Brain pericyte (primary cell): Measurements from ENCODE around the gene SUPT6H.

Experiments used
- DNase-seq: peaks from one replicate; pipeline ENCODE4 v3.0.0-alpha.2; 2012; ENCODE audit warnings: low read depth, low spot score

Gene SUPT6H

GRCh38 chr17:28661635-28662526 is at the start of gene SUPT6H, which contains the start of gene SDF2:
Gene SUPT6H, plus strand, starts transcription at chr17:28662205. Its CDS starts 11,197 bp downstream, at chr17:28673402.
Gene SDF2, minus strand, starts transcription at chr17:28661906. Its CDS starts 30 bp downstream, at chr17:28661876.
- peak; percentile 70 for DNase-seq

DNA sequence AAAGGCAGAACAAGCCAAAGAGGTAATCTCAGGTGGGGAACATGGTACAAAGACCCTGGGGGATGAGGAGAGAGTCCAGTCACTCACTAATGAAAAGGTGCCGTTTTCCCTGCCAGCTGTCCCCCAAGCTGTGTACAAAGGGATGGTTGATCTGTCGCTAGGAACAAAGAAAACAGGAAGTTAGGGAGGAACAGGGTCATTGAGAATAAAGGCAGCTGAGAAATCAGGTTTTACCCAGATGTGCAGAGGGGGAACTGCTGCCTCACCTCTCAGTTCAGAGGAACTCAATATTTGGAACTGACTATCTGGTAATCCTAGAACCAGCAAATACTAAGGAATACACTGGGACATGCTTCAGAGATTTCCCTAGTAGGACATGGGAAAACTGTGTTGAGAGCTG is 49.5 kb upstream of the SUPT6H start:
- no peak for DNase-seq

DNA sequence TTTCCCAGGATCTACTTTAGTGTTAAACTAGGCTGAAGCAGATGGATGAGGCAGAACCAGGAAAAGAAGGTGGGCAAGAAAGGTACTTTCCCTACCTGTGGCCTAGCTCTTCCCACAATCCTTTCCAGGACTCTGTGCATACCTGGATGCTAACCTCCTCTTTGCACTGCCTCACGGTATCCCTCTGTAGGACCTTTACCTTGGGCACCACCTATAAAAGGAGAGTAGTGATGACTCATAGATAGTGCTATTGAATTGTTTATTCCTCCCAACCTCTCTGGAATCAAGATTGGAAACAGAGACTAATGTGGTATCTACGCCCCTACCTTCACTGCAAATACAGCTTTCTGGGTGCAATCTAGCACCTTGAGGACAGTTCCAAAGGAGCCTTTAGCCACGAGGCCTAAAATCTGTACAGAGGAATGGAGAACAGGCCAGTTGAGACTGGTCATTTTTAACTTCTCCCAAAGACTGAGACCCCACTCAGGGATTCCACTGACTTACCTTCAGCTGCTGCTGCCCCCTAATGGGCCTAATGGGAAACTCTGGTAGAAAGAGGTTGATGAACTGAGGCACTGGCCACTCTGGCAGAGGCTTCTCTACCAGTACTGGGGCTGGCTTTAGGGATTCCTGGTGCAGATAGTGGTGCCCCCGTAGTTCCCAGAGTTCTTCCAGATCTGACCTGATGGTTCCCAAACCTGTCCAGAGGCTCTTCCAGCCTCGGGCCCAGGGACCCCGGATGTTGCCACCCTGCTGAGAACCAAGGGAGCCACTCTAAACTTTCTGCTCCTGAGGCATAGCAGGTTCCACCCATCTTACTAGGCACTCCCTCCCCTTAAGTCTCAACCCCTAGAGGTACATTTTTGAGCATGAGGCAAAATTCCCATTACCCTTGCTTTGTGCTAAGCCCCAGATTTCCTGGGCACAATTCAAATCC is 48.8 kb upstream of the SUPT6H start:
- no peak for DNase-seq

DNA sequence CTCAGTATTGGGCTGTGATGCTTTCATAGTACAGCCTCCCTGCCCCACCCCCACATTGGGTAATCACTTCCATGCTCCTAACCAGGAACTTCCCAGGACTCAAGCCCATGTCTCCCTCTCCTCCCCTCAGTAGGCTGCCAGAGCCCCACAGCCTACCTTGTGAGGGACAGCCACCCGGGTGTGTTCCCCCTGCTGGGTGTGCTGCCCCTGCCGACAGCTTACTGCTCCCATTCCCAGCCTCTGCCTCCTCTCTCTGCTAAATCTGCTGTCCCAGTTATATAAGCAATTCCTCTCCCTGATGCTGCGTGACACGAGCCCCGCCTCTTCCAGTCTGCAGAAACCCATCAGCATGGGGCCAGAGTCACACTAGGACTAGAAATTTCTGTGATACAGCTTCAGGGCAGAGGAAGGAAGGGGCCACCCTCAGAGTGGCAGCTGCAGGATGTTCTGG is 48.0 kb upstream of the SUPT6H start, which contains the start of gene RSKR:
TSS of gene RSKR (minus strand) at position 255 of the 451 bp plus-strand sequence. CDS start at position 231, 24 bp downstream.
- no peak for DNase-seq

DNA sequence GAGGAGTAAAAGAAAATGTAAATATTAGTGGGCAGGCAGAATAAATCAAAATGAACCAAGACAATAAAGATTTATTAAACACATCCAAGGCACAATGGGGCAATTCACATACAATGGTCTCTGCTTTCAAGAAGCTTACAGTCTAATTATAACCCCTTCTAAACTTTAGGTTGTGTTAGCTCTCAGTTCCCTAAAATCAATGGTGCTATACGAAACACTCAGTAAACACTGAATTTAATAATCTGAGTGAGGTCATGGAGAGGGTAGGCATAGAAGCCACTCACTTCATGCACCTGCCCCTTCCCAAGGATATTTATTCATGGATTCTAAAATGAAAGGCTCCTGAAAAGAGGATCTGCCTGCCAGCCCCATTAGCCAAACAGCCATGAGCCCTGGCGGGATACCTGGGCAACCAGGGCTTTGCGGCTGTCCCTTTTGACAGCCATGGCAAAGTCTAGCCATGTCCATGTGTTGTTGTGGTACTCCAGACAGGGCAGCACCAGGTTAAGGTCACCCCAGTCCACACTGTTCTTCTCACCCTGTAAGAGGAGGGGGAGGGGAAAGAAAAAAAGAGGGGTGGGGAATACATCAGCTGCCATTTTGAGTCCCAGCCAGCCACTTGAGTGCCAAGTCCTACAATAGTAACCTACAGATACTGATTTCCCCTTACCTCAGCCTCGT is 46.6 kb upstream of the SUPT6H start:
- DNase-seq = no peak

GRCh38 chr17:28616281-28616680 is 45.7 kb upstream of the SUPT6H start:
- DNase-seq = no peak

GRCh38 chr17:28618464-28618863 is 43.5 kb upstream of the SUPT6H start:
- no peak for DNase-seq

DNA sequence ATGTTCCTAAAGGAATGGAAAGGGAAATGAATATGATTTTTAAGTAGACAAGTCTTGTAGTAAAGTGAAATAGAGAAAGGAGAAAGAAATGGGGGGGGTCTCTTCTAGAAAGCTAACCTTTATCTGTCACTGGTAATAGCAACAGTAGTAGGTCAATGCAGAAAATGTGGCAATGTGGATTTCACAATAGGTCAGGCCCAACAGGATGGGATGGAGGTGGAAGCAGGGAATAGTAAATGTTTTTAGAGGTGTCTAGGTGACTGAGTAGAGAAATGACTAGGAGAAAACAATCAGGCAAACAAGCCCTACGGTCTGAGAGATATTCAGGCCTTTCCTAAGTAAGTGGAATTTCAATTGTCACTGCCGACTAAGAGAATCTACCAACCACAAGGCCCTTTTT is 42.0 kb upstream of the SUPT6H start:
- DNase-seq = no peak

GRCh38 chr17:28622186-28622585 is 39.8 kb upstream of the SUPT6H start:
- DNase-seq = no peak

DNA sequence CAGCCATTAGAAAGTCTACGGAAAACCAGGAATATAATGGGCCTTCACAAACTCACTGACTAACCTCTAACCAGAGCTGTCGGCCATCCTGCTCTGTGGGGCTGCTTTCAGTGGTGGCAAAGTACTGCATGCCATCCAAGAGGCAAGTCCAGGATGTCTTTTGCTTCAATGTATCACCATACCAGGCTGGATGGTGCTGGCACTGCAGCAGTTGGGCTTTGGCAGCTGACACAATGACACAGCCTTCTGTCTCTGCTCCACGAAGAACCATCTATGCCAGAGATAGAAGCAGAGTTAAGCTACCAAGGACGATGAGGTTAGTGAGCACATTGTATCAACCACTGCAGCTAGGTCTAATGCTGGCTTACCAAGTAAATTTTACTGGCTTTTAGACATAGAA is 38.3 kb upstream of the SUPT6H start:
- DNase-seq = no peak

GRCh38 chr17:28624148-28624547 is 37.9 kb upstream of the SUPT6H start:
- DNase-seq = no peak

- DNase-seq = no peak
Observed at GRCh38 chr17:28626818-28627217, 35.2 kb upstream of the SUPT6H start.

GRCh38 chr17:28634206-28634865 is 27.7 kb upstream of the SUPT6H start:
- no peak for DNase-seq

DNA sequence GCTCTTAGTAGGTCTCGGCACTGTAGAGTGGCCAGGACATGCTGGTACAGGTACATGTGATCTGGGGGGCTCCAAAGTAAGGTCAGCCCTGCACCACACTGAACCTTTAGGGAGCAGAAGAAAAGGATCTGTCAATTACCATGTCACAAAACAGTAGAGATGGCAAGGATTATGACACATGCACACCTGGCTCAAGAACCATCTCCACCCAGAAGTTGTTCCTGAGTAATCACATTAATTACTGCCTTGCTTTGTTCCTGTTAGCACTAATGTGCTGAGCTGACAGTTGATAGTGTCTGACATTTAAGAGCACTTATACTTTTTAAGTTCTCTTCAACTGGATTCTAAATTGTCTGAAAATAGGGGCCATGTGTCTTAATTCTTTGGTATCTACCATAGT is 26.5 kb upstream of the SUPT6H start:
- no peak for DNase-seq

DNA sequence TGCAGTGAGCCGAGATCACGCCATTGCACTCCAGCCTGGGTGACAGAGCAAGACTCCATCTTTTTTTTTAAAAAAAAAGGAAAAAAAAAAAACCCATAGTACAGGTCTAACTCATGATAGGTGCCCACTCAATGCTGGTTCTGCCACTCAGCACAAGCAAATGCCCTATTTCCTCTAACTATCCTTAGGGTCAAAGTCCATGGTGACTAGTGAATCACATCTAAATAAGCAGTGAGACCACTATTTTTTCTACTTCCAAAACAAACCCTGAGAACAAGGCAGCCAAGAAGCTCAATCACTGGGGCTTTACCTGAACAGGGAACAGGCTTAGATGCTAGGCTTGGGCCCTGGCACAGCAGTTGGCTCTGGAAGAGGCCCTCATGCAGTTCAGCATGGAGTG is 20.4 kb upstream of the SUPT6H start:
- DNase-seq = no peak

DNA sequence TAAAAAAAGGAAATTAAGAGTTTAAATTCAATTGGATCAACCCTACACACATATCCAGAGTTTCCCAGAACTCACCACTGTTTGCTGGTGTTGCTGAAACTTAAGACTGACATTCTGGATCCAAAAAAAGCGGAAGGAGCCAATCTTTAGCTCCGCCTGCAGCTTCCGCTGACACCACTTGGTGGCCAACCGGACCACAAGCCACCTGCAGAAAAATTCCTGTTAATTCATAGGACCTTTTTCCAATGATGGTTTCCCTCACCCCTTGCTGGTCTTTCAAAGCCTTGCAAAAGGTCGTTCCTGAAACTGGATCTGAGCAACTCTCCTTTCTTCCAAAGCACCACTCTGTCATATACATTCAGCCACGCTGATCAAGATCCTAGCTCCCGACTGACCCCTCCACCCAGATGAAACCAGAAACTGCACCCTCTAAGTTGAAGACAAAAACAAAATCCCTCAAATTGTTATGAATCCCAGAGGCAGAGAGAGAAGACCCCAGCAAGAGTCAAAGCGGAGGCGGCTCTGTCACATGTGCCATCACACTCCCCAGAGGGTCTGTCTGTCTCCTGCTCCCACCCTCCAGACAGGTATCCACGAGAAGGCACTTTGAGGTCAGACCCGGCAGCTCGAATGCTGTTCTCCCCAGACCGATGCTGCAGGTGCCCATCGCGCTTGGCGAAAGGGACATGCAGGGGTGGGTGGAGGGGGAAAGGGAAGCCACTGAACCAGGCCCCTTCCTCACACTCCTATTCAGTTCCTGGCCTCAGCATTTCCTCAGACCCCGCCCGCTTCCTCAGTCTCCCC is 17.8 kb upstream of the SUPT6H start:
- no peak for DNase-seq

DNA sequence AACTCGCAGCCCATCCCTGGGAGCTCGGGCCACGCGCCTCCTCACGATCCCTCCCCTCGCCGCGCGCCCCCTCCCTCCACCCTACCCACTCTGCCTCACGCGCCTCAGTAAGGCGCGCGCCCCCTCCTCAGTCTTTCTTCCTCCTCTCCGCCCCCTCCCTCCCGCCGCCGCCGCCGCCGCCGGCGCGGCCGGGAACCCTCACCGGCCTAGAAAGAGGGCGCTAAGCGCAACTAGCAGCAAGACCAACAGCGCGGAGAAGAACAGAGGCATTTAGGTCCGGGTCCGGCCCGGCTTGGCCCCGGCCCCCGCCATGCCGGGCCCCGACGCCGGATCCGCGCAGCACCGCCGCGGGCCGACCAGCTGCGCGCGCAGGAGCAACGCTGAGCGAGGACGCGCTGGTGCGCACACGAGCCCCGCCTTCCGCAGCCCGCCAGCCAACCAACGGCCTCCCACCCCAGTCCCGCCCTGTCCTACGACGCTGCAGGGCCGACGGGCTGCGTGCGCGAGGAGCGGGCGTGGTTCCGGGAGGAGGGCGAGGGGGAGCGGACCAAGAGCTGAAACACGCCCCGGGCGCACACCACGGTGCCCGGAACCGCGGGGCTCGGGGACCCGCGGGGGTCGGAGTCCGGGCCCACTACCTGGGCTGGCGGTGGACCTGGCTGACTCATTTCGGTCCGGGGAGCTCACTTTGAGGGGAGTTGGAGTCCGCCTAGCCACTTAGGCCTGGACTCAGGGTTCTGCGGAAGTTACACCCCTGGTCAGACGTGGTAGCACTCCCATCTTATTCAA is 17.0 kb upstream of the SUPT6H start, which contains the start of gene BLTP2:
TSS of gene BLTP2 (minus strand) at position 372 of the 789 bp plus-strand sequence. CDS start at position 270, 102 bp downstream.
- peak; percentile 69 for DNase-seq

DNA sequence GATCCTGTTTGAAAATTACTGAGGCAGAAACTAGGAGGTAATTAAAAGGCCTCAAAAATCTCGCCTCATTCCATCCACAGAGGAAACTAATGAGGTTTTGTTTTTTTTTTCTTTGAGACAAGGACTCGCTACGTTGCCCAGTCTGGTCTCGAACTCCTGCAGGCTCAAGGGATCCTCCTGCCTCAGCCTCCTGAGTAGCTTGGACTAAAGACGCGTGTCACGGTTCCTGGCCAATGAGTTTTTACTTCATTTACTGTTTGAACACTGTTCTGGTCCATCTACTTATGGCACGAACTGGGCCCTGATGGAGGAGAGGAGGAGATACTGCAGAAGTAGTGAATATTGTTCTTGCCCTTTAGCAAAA is 16.4 kb upstream of the SUPT6H start:
- no peak for DNase-seq

DNA sequence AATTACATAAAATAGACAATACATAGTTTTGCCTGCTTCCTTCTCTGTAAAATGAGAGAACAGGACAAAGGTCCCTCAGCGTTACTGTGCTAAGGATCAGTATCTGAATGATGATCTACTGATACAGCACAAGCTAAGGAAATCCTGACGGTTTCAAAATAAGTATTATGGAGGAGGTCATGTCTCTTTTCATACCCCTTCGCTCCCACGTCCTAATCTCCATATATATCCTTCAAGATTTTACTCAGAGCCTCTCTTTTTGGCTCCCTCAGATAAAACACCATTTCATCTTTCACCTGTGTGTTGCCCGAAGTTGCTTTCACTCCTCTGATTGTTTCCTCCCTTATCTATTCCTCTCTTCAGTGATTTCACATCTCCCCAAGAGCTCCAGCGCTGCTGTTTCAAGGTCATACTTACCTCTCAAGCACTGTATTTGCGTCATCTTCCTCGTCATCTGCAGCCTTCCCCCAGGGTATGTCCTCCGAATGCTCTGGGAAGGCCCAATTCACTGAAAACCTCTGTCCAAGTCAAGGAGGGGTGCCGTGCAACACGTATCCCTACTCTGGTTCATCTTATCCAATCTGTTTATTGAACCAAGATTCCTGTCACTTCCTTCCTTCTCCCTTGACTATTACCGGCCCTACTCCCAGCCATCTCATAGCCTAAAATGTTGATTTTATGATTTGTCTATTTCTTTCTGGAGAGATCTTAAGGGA is 15.8 kb upstream of the SUPT6H start:
- no peak for DNase-seq
